HG03095 (cell line): ENCODE data around the gene RPSA.
"Not testable (repeated sequence)": the region's sequence is repeated elsewhere in the genome, so short reads cannot be mapped to it uniquely, and the experiment has no call there.

Experiments used
- ATAC-seq: cut with Tn5 transposase; IDR thresholded peaks from one replicate; pipeline ENCODE4 v1.9.1; 2021; ENCODE audit warnings: moderate library complexity; ENCODE audit not compliant: unreplicated experiment

The RPSA gene

DNA sequence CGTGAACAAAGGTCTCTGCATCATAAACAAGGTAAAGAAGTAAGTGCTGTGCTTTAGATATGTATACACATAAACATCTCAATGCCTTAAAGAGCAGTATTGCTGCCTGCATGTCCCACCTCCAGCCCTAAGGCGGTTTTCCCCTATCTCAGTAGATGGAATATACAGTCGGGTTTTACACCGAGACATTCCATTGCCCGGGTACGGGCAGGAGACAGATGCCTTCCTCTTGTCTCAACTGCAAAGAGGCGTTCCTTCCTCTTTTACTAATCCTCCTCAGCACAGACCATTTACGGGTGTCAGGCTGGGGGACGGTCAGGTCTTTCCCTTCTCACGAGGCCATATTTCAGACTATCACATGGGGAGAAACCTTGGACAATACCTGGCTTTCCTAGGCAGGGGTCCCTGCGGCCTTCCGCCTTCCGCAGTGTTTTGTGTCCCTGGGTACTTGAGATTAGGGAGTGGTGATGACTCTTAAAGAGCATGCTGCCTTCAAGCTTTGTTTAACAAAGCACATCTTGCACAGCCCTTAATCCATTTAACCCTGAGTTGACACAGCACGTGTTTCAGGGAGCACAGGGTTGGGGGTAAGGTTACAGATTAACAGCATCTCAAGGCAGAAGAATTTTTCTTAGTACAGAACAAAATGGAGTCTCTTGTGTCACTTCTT, 12.2 kb downstream of the RPSA start:
- ATAC-seq = not testable (repeated sequence)

DNA sequence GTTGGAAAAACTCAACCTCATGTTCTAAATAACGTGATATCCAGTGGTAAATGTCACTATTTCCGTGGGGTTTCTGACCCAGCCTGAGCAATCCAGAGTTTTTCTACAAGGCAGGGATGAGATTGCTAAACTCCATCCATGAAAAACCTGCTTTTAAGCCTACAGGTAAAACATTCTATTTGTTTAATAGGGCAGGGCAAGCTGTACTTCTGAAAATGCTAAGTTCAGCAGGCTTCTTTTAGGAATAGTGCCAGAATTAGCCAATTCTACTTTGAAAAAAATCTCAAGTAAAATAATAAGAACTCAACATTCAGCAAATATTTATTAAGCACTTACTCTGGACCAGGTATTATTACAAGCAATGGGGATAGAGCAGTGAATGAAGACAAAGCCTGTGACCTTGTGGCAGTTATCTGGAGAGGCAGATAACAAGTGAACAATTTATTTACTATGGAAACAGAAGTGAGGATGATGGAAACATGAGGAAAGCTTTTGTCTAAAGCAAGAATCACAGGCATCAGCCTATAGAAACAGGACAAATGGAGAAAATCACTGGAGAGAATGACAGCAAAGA, 13.3 kb downstream of the RPSA start:
- ATAC-seq = no peak

DNA sequence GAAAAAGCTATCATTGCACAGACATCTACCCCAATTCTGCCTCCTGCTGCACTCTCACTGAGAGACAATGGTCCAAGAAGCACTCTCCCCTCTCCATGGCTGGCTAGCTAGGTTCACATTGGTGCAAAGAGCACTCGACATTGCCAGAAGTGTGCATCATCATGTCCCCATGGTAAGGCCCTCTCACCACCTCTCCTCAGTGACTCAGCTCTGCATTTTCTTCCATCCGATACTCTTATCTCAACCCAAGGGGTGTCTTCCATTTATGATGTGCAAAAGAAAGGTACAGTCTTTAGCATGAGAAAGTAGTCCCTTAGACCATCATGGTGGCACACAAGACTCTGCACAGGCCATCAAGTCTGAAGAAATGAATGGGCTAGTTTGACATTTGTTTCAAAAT, 14.0 kb downstream of the RPSA start:
- no peak for ATAC-seq

DNA sequence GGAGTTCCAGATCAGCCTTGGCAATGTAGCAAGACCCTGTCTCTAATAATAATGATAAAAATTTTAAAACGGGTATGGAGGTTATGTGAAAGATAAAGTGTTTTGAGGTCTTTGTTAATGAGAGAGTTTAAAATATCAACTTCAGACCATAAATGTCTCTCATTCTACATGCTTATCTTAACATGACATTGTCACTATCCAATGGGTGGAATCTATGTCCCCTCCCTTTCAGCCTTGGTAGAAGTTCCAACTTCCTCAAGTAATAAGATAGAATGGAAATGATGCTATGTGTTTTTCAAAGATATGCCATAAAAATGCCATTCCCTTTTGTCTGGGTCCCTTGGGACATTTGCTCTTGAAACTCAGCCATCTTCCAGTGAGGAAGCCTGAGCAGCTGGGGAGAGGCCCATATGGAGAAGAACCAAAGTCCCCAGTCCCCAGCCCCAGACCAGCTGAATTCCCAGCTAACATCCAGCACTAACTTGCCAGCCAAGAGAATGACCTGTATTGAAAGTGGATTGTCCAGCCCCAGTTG, 17.0 kb downstream of the RPSA start:
- no peak for ATAC-seq

- ATAC-seq = no peak
These were observed 19.8 kb downstream of the RPSA start for GRCh38 chr3:39426312-39426711.

DNA sequence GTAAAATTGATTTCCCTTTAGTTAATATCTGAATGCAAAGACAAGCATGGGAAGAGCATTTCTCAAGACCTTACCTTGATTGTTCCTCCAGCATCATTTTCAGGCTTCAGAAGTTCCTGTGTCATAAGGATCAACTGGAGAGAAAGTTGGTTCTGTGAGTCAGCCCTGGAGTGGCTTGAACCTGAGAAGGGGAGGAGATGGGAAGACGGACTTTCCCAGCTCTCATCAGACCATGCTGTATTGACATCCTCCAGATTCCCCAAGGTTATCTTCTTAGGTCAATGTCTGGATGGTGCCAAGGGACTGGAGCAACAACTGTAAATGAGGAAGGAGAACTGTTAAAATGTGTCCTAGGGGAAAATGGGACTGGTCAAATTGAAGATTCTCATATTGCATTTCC, 21.0 kb downstream of the RPSA start:
- ATAC-seq = no peak

- ATAC-seq = no peak
These were observed 22.3 kb downstream of the RPSA start for GRCh38 chr3:39428745-39429201.

DNA sequence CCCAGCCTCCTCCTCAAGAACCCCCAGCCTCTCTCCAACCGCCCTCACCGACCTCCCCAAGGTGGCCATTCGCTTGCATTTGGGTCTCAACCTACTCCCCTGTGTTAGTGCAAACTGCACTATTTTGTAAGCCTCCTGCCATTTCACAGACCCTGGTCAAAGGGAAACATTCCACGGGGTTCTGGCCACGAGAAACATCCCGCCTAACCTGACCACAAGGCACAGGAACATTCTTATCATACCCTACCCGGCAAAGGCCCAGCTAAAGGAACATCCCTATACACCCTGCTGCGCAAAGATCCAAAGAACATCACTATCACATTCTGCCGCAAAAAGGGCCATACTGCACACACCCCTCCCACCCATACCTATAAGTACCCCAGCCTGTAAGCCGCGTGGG, 22.9 kb downstream of the RPSA start:
- ATAC-seq = no peak

- ATAC-seq = no peak
These were observed 25.8 kb downstream of the RPSA start for GRCh38 chr3:39432342-39432741.

DNA sequence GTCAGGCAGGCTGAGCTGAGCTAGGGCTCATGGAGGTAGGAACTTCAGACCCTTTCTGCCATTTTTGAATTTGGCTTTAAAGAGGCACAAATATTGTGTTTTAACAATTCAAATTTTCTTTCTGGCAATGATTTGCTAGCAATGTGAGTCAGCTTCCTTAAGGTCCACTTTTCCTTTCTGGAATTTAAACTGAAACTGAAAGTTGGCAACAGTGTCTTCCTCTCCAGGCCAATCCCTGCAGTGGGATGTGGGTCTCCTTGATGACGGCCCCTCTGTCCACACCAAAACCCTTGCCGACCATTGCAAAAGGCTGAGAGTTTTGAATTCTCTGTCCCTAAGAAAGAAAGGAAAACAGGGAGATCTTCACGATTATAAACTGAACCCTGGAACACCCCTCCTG, 27.1 kb downstream of the RPSA start:
- no peak for ATAC-seq

- ATAC-seq = peak; percentile 61
These were observed 28.1 kb downstream of the RPSA start for GRCh38 chr3:39434574-39434973.

DNA sequence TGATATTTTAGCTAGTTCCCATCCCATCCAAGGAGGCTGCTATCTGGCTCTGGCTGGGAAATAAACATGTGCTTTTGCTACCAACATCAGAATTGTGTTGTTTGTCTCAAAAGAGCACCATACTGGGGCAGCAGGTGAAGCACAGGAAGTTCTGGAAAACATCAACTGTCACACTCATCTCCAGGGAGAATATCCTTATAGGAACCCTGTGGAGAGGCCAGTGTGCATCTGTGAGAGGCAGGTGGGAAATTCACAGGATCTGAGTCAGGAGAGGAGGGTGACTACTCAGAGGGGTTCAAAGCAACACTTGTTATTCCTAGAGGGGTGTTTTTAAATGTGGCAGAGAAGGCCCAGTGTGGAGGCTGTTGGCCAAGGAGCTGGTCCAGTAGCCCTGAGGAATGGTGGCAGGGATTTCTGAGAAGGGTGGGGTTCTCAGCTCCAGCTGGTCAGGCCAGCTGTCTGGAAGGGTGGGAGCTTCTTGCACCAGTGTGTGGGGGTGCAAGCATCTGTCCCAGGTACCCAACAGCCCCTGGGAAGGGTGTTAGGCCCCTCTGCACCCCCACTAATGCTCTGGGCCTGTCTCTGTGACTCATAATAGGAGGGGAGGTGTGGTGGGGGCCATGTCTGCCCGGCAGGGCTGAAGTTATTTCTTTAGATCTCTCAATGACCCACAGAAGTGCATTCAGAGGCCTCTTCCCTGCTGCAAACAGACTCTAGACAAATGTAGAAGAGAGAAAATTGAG, 28.7 kb downstream of the RPSA start:
- ATAC-seq = no peak

DNA sequence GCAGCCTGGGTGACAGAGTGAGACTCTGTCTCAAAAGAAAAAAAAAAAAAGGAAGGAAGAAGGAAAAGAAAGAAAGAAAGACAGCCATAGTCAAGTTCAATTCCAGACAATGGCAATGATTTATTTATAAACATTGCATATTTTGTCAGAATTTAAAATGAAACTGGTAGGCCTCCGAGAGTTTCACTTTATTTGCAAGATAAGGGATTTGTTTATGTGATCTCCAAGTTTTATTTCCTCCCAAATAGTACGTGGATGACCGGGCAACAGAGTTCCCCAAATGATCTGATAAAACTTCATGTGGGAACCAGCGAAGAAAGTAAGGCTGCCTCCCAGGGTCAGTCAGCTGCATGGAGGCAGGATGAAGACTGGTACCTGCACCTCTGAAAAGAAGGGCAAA, 32.4 kb downstream of the RPSA start:
- no peak for ATAC-seq

GRCh38 chr3:39440316-39440715, 33.8 kb downstream of the RPSA start:
- ATAC-seq = no peak

- ATAC-seq = no peak
These were observed 37.0 kb downstream of the RPSA start for GRCh38 chr3:39443530-39443929.

DNA sequence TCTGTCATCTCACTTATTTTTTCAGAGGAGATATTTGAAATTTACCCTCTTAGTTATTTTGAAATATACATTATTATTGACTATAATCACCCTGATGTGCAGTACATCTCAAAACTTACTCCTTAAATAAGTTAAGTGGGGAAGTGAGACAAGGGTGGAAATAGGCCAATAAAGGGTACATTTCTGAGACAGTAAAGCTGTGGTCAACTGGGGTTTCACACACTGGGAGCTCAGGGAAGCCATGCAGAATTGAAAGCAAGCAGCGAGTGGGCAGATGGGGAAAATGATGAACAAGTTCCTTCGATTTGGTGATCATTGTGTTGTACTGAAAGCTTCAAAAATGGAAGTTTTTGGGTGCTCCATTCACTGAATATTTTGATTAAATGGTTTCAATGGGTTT, 39.4 kb downstream of the RPSA start:
- no peak for ATAC-seq

GRCh38 chr3:39446444-39446843, 39.9 kb downstream of the RPSA start:
- ATAC-seq = no peak

DNA sequence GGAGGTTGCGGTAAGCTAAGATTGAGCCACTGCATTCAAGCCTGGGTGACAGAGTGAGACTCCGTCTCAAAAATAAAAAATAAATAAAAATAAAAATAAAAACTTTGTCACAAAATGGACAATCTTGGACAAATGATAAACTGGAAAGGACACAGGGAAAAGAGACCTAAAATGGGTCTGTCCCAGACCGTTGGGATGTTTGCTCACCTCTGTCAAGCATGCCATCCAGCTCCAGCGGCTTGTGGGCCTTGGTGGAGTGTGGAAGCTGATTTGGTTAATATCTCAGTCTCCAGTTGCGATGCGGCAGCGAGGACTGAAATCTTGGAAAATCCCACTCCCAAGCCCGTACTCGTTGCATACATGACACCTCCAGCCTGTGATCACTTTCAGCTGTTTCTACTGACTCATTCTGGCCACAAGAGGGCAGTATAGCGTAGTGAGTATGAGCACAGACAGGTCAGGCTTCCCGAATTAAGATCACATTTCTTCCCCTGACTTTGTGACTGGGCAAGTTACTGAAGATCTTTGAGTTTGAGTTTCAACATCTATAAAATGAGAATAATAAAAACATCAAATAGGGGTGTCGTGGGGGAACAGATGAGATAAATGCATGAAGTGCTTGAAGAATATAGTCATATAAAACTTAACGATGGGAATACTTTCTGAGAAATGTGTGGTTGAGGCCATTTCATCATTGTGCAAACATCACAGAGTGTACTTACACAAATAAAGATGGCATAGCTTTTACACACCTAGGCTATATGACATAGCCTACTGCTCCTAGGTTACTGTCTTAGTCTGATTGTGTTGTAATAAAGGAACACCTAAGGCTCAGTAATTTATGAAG, 41.3 kb downstream of the RPSA start:
- peak; percentile 83 for ATAC-seq

DNA sequence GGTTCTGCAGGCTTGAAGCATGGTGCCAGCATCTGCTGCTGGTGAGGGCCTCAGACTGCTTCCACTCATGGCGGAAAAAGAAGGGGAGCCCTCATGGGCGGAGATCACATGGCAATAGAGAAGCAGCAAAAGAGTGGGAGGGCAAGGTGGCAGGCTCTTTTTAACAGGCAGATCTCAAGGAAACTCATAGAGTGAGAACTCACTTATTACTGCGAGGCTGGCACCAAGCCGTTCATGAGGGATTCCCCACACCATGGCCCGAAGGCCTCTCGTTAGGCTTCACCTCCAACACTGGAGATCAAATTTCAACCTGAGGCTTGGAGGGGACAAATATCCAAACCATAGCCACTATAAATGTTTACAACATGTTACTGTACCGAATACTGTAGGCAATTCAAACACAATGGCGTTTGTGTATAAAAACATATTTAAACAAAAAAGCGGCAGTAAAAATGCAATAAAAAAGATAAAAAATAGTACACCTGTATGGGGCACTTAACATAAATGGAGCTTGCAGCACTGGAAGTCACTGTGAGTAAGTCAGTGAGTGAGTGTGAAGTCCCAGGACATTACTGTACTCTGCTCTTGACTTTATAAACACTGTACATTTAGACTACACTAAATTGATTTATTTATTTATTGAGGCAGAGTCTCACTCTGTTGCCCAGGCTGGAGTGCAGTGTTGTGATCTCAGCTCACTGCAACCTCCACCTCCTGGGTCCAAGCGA, 42.1 kb downstream of the RPSA start:
- no peak for ATAC-seq

DNA sequence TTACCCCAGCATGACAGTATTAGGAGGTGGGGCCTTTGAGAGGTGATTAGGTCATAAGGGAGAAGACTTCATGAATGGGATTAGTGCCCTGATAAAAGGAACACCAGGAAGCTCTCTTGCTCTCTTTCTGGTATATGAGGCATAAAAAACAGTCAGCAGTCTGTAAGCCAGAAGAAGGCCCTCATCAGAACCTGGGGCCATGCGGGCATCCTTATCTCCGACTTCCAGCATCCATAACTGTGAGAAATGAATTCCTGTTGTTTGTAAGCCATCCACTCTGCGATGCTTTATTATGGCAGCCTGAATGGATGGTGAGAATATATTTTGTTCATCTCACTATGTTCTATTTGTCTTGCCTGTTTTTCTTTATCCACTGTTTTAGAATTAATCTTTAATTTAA, 43.3 kb downstream of the RPSA start:
- ATAC-seq = no peak
